Stimulated activated memory B cell treated with anti-CD40 and anti-IgM and Interleukin-4, amounts not matched to agents 10 μg/mL and 1 μg/mL and 100 μg/mL, for 72 hours (primary cell): ENCODE data around the gene MRPL14.

Experiments used
- ATAC-seq: fragments of 150-1000 bp; cut with Tn5 transposase; 2 replicates; pipeline ENCODE4 v1.10.0; 2021
- H3K27ac Mint-ChIP-seq: one replicate; pipeline ENCODE4 v1.8.0; 2022; ENCODE audit warnings: mild to moderate bottlenecking, mixed read lengths
- H3K27me3 Mint-ChIP-seq: one replicate; pipeline ENCODE4 v1.8.0; 2022; ENCODE audit warnings: mixed read lengths
- H3K36me3 Mint-ChIP-seq: one replicate; pipeline ENCODE4 v1.8.0; 2022; ENCODE audit warnings: mixed read lengths
- H3K4me1 Mint-ChIP-seq: one replicate; pipeline ENCODE4 v1.8.0; 2022; ENCODE audit warnings: mixed read lengths
- H3K4me3 Mint-ChIP-seq: one replicate; pipeline ENCODE4 v1.8.0; 2022; ENCODE audit warnings: mild to moderate bottlenecking, moderate library complexity, mixed read lengths
- H3K9me3 Mint-ChIP-seq: one replicate; pipeline ENCODE4 v1.8.0; 2022; ENCODE audit warnings: mixed read lengths

MRPL14 gene

DNA sequence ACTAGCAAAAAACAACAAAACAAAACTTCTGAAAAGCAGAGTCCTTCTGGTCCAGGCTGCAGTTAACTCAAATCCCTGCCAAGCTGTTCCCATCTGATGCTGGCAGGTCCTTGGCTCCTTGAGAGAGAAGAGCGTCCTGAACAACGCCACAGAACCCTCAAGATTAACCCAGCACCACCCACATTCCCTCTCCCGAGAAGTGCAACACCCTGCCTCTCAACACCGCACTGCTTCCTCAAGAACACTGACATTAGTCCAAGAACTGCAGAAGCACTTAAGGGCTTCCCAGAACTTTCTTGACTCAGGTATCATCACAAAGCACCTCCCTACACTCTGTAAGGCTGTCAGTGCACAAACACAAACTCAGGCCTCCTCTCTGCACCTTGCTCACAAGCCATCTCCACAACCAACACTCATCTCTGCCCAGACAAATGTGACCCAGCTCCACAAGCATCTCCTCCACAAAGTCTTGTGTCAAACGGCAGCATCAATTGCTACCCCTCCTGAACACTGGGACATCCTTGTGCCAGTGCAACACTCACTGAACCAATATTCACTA is 7.5 kb downstream of the MRPL14 start:
- no peaks in the 10 kb centered on the region for H3K27me3 Mint-ChIP-seq
- peaks cover 15% of the 10 kb centered on the region for H3K36me3 Mint-ChIP-seq
- H3K27ac Mint-ChIP-seq, result no peak overlapping the region
- no peak for ATAC-seq
- peaks cover 67% of the 10 kb centered on the region for H3K4me1 Mint-ChIP-seq
- H3K4me3 Mint-ChIP-seq, result no peak overlapping the region
- H3K9me3 Mint-ChIP-seq, result no peaks in the 10 kb centered on the region

DNA sequence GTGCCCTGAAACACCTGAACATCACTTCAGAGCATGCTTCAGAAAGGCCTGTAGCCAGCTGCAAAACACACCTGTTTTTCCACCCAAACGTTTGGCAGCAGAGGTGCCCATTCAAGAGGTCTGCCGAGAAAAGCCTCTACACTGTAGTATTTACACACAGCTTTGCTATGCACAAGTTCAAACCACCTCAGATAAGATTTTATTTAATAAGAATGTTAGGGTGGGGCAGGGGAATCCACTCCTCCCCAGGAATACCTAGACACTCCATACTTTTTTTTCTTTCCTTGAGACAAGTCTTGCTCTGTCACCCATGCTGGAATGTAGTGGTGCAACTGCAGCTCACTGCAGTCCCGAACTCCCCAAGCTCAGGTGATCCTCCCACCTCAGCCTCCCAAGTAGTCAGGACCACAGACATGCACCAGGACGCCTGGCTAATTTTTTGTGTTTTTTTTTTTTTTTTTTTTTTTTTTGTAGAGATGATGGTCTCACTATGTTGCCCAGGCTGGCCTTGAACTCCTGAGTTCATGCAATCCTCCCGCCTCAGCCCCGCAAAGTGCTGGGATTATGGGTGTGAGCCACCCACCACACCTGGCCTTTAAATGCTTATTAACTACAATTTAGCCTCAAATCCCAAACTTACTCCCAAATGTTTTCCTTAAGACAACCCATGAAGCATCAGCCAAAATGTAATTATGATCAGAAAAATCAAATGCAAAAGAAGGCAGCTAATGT is 9.7 kb downstream of the MRPL14 start:
- H3K4me1 Mint-ChIP-seq, result peaks cover 45% of the 10 kb centered on the region
- H3K9me3 Mint-ChIP-seq, result no peaks in the 10 kb centered on the region
- no peaks in the 10 kb centered on the region for H3K27me3 Mint-ChIP-seq
- no peak overlapping the region for H3K27ac Mint-ChIP-seq
- no peak overlapping the region for H3K4me3 Mint-ChIP-seq
- no peak for ATAC-seq
- peaks cover 22% of the 10 kb centered on the region for H3K36me3 Mint-ChIP-seq

DNA sequence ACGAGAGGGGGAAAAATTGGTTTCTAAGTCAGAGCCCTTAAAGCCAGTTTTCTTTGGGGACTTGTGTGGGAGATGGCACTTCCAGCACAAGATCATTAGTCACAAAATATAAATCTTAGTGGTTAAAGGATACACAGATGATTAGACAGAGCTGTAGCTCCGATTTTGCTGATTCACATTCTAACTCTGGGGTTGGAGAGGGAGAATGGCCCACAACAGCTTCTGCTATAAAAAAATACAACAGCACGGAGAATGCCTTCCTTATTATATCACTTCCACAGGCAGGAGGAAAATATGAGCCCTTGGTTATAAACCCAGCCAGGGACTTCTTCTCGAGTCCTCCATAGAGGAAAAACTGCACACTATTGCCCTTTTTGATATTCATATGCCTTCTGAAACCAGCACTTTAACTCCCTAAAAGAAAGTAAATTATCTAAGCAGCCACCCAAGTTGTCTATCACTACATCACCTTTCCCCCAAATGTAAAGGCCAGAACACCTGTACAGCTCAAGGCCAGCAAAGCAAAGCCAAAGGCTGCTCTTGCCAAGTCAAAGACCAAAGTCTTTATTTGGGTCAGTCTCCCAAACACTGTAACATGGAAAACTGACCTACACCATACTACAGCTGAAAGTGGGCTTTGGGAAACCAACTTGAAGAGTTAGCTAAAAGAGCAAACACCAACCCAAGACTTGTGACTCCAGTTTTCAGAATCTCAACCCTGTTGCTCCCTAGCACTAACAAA is 10.4 kb downstream of the MRPL14 start:
- peaks cover 28% of the 10 kb centered on the region for H3K36me3 Mint-ChIP-seq
- peak overlapping the region; percentile 6 for H3K27ac Mint-ChIP-seq
- no peaks in the 10 kb centered on the region for H3K27me3 Mint-ChIP-seq
- H3K9me3 Mint-ChIP-seq, result no peaks in the 10 kb centered on the region
- H3K4me1 Mint-ChIP-seq, result peaks cover 45% of the 10 kb centered on the region
- H3K4me3 Mint-ChIP-seq, result no peak overlapping the region
- ATAC-seq, result no peak

DNA sequence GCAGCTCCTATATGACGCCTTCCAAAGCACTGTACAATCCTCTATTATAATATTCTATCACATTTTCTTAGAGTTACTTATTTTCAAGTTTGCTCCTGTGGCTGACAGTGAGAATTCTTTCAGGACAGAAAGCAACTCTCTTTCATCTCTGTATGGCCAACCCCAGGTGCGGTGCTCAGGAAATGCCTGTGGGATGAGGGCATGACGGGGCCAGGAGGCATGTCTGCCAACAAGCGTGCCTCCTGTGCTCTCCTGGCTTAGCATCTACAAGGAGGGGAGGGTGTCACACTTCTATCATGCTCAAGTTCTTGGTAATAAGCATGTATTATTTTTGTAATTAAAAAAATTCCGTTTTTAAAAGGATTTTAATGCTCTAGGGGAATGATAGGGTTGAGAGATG is 11.4 kb downstream of the MRPL14 start:
- Mint-ChIP-seq H3K36me3 (peaks cover 37% of the 10 kb centered on the region), H3K27ac (peak overlapping the region; percentile 6), H3K27me3 (no peaks in the 10 kb centered on the region), H3K9me3 (no peaks in the 10 kb centered on the region), H3K4me3 (no peak overlapping the region), H3K4me1 (peaks cover 49% of the 10 kb centered on the region)
- no peak for ATAC-seq

DNA sequence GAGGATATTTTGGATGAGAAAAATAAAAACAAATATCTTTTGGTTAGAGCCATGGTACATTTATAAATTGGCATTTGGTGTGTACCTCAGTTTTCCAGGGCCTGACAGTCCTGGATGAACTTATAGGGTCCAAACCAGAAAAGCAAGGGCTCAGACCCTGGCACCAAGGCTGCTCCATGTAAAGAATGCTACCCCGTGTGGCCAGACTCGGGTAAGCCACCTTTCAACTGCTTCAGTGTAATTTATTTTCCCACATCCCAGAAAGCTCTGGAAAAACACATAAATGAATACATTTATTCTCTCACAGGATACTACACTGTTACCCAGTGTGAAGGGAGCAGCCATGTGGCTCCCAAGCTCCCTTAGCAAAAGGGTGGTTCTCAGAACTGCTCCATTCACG is 13.8 kb downstream of the MRPL14 start:
- Mint-ChIP-seq H3K4me3 (no peak overlapping the region), H3K36me3 (peaks cover 56% of the 10 kb centered on the region), H3K4me1 (peaks cover 37% of the 10 kb centered on the region), H3K9me3 (no peaks in the 10 kb centered on the region), H3K27ac (no peak overlapping the region), H3K27me3 (no peaks in the 10 kb centered on the region)
- no peak for ATAC-seq

DNA sequence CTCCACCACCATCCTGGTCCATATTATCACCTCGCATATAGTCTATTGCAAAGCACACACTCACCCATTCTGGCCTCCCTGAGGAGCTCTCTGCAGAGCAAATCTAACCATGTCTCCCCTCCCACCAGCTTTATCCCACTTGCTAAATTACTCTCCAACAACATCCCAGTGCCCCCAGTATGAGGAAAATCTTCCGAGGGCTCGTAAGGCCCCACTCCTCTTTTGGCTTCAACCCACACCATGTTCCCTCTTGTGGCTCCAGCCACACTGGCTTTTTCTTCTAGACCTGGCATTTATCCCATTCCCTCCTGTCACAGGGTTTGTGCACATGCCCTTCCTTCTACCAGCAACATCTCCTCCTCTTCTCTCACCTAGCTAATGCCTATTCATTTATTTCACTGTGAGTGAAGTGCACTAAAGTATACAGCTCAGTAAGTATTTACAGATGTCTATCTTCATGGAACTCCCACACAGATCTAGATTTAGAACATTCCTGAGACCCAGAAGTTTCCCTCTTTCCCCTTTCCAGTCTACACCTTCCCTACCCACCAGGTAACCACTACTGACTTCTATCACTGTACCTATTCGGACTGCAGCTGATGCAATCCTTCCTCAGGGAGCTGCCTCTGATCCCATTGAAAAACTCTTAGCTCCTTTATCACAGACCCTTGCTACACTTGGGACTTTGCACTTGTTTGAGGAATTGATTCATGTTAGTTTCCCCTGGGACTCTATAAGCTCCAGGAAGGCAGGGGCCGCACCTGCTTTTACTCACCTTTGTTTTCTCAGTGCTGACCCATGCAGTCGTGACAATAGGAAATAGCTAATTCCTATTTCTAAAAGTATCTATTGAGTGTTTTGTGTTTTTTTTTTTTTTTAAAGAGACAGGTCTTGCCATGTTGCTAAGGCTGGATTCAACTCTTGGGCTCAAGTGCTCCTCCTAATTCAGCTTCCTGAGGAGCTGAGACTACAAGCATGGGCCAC is 15.5 kb downstream of the MRPL14 start:
- Mint-ChIP-seq H3K9me3 (no peaks in the 10 kb centered on the region), H3K27me3 (no peaks in the 10 kb centered on the region), H3K4me3 (no peak overlapping the region), H3K27ac (no peak overlapping the region), H3K36me3 (peaks cover 59% of the 10 kb centered on the region), H3K4me1 (peaks cover 25% of the 10 kb centered on the region)
- ATAC-seq, result no peak

DNA sequence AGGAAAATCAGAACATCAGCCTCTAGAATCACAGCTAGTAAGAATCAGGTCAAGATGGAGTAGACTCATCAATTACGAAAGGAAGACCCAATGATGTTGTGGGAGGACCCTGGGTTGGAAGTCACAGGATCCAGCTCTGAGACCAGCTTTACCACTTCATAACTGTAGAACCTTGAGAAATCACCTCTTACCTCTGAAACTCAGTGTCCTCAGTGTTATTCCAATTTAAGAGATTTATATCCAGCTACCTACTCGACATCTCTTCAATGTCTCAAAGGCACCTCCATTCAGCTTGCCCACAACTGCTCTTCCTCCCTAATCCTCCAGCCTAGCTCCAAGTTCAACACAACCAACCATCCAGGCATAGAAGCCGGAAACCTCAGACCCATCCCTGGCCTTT is 16.3 kb downstream of the MRPL14 start:
- H3K27ac Mint-ChIP-seq, result no peak overlapping the region
- no peak for ATAC-seq
- no peak overlapping the region for H3K4me3 Mint-ChIP-seq
- H3K27me3 Mint-ChIP-seq, result no peaks in the 10 kb centered on the region
- H3K4me1 Mint-ChIP-seq, result peaks cover 25% of the 10 kb centered on the region
- H3K9me3 Mint-ChIP-seq, result no peaks in the 10 kb centered on the region
- peaks cover 54% of the 10 kb centered on the region for H3K36me3 Mint-ChIP-seq

DNA sequence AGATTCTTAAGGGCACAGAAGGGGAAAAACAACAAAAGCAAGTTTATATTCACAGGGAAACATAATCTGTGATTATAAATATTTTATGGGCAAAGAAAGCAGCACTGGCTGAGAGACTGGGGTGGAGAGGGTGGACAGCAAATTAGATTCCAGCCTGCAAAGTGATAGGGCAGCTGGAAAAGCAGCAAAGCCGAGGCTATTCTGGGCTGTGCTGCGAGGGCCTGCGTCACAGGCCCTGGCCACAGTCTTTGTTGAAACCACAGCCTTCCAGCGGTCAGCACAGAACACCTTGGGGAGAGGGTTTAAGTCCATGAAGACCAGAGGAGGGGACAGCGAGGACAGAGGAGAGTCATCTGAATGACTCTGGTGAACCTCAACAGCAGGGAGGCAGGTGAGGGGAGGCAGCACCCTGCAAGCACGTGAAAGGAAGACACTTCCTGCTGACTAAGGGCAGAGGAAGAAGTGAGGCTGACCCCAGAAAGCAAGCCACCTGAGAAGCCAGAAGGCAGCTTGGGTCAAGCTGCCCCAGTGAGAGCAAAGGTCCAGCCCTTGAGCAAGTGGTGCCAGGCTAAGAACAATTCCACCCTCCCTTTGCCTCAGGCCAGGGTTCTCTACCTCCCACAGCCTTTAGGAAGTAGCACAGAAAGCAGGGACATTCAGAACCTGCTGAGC is 17.1 kb downstream of the MRPL14 start:
- Mint-ChIP-seq H3K4me3 (no peak overlapping the region), H3K36me3 (peaks cover 50% of the 10 kb centered on the region), H3K27me3 (no peaks in the 10 kb centered on the region), H3K27ac (no peak overlapping the region), H3K4me1 (peaks cover 21% of the 10 kb centered on the region), H3K9me3 (no peaks in the 10 kb centered on the region)
- no peak for ATAC-seq

DNA sequence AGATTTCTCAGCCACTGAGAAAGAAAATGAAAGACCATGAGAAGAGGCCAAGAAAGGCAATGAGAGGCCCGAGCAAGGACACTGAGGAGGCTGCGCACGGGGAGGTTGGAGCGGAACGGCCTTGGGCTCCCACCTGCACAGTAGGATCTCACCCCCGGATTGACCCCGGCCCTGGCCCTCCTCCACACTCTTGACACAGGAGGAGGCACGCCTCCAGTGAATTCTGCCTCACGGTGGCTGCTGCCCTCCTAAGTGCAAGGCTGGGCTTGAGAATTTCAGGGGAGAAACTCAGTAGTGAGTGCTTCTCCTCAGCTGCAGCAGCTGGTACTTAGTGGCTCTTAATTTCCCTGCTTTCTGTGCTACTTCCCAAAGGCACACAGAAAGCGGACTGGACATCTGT is 18.0 kb downstream of the MRPL14 start:
- Mint-ChIP-seq H3K27ac (no peak overlapping the region), H3K36me3 (peaks cover 55% of the 10 kb centered on the region), H3K9me3 (no peaks in the 10 kb centered on the region)

DNA sequence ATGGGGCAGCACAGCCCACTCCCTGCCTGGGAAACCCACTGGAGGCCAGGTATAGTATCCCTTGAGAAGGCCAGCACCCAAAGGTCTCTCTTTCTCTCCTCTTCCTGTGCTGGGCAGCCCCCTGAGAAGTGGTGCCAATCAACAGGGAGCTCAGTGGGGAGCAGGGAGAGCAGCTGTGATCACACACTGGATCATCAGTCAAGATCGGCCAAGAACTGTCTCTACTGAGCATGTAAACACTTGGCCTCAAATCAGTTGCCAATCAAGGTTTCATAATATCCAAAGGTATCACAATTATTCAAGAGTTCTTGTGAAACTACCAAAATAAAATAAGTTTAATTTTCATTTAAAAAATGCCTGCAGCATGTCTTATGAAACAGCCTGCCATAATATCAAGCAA is 18.8 kb downstream of the MRPL14 start:
- H3K9me3 Mint-ChIP-seq, result no peaks in the 10 kb centered on the region
- H3K4me3 Mint-ChIP-seq, result no peak overlapping the region
- no peak for ATAC-seq
- H3K36me3 Mint-ChIP-seq, result peaks cover 53% of the 10 kb centered on the region
- no peaks in the 10 kb centered on the region for H3K27me3 Mint-ChIP-seq
- no peak overlapping the region for H3K27ac Mint-ChIP-seq
- peaks cover 21% of the 10 kb centered on the region for H3K4me1 Mint-ChIP-seq

More for the DNA sequence above, 18.0 kb downstream of the MRPL14 start:
- no peak for ATAC-seq
- H3K4me3 Mint-ChIP-seq, result no peak overlapping the region
- H3K27me3 Mint-ChIP-seq, result no peaks in the 10 kb centered on the region
- H3K4me1 Mint-ChIP-seq, result peaks cover 21% of the 10 kb centered on the region

DNA sequence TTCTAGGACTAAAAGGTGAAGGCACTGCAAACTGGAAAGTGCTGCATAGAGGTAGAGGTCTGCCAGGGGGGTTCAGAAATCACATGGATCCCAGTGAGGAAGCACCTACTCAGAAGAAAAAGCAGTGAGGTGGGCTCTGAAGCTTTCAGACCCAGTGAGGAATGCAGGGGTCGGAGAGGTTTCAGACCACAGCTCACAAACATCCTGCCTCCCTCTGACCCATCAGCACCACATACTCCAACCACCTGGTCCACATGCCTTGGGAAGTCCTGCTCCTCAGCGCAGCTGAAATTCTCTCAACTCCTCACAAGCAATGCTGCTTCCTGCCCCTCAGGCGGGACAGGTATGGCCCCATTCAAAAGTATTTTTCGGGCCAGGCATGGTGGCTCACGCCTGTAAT is 20.2 kb downstream of the MRPL14 start:
- no peak overlapping the region for H3K4me3 Mint-ChIP-seq
- no peak overlapping the region for H3K27ac Mint-ChIP-seq
- ATAC-seq, result no peak
- H3K27me3 Mint-ChIP-seq, result no peaks in the 10 kb centered on the region
- no peaks in the 10 kb centered on the region for H3K9me3 Mint-ChIP-seq
- H3K36me3 Mint-ChIP-seq, result peaks cover 58% of the 10 kb centered on the region
- peaks cover 25% of the 10 kb centered on the region for H3K4me1 Mint-ChIP-seq

DNA sequence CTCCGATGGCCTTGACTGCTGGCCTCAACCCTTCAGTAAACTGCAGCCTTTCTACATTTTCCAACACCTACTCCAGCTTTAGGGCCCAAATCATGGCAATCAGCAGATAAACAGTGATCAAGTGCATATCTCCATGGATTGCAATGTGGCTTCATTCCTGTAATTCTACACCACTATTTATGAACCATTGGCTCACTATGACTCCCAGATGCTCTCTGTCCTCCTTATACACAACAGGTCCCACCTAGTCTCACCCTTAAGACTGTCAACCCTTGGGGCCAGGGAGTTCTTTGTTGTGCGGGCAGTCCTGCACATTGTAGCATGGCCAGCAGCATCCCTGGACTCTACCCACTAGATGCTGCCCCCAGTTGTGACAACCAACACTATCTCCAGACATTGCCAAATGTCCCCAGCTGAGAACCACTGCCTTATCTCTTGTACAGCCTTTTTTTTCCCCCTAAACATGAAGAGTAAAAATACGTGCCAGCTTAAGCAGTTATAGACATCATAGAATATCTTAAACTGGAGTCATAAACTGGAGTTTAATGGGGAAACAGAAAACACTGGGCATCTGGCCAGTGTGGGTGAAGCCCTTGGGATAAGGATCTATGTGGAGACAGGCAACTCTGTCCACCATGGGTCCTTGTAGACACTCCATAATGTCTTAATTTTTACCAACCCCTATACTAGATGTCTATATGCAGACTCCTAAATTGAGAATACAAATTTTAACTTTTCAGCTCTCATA is 21.1 kb downstream of the MRPL14 start:
- no peak overlapping the region for H3K27ac Mint-ChIP-seq
- peaks cover 51% of the 10 kb centered on the region for H3K36me3 Mint-ChIP-seq
- peaks cover 20% of the 10 kb centered on the region for H3K4me1 Mint-ChIP-seq
- no peaks in the 10 kb centered on the region for H3K27me3 Mint-ChIP-seq
- H3K9me3 Mint-ChIP-seq, result no peaks in the 10 kb centered on the region
- no peak overlapping the region for H3K4me3 Mint-ChIP-seq
- ATAC-seq, result no peak

DNA sequence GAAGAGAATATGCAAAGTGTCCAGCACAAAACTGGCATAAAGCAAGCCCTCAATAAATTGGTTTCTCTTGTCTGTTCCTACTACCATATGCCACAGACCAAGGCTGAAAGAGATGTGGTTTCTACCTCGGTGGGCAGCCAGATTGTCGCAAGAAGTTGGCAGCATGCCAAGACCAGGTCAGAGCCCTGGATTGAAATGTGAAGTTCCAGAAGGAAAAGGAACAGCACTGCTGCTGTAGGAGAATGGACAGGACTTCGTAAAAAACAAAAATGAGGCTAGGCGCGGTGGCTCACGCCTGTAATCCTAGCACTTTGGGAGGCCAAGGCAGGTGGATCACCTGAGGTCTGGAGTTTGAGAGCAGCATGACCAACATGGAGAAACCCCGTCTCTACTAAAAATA is 22.1 kb downstream of the MRPL14 start:
- Mint-ChIP-seq H3K27ac (no peak overlapping the region), H3K4me3 (no peak overlapping the region), H3K27me3 (no peaks in the 10 kb centered on the region), H3K4me1 (peaks cover 15% of the 10 kb centered on the region), H3K9me3 (no peaks in the 10 kb centered on the region), H3K36me3 (peaks cover 49% of the 10 kb centered on the region)
- ATAC-seq, result no peak

DNA sequence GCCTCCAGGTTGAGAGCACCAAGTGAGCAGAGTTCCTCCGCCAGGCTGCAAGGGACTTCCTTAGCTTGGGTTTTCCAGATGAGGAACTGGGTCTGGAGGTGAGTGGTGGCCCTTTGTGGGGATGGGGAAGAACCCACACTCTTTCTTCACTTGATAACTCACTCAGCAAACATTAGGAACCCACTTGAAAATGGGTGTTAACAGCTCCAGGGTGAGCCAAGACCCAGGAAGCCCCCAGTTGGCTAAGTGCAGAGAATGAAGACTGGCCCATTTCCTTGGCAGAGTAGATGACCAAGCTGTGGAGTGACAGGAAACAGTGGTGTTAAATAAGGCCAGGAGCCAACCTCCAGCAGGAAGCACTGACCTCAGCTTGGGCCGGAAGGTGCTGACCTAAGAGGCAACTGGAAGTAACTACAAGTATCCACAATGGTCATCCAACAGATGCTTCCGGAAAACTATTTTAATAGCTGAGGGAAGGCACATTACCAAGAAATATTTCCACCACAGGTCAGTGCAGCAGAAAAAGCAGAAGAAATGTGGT is 22.7 kb downstream of the MRPL14 start:
- no peak overlapping the region for H3K27ac Mint-ChIP-seq
- no peaks in the 10 kb centered on the region for H3K9me3 Mint-ChIP-seq
- peaks cover 46% of the 10 kb centered on the region for H3K36me3 Mint-ChIP-seq
- H3K27me3 Mint-ChIP-seq, result no peaks in the 10 kb centered on the region
- no peak overlapping the region for H3K4me3 Mint-ChIP-seq
- no peak for ATAC-seq
- peaks cover 11% of the 10 kb centered on the region for H3K4me1 Mint-ChIP-seq
